ENCODE data around the gene C1QL2. TPM values are rescaled to one million over a fixed set of nuclear protein-coding genes. Genes with fewer than 3 reads are reported as not detected.

C1QL2 gene
- total and polyA plus RNA-seq, 2 experiments from 2014 or later: 0.69 to 0.87 TPM

- no peak overlapping the region for H3K4me3 Mint-ChIP-seq
Observed at GRCh38 chr2:119137502-119137901, 21.0 kb downstream of the C1QL2 start.

More at GRCh38 chr2:119137502-119137901, 21.0 kb downstream of the C1QL2 start:
- Histone ChIP-seq H3K79me2 (replicated peaks; ENCODE audit: insufficient read depth) (no peaks in the 10 kb centered on the region), H2AFZ (no peak overlapping the region), H3K9me2 (ENCODE audit: insufficient read depth) (no peaks in the 10 kb centered on the region), H3K27me3 (ENCODE audit: insufficient read depth) (no peaks in the 10 kb centered on the region), H3K4me3 (no peak overlapping the region), H3K27ac (ENCODE audit: low read depth) (no peak overlapping the region), H3K36me3 (ENCODE audit: insufficient read depth) (no peaks in the 10 kb centered on the region), H3F3A (replicated peaks; ENCODE audit: low read depth) (no peaks in the 10 kb centered on the region), H3K4me2 (no peak overlapping the region), H3K4me1 (ENCODE audit: insufficient read depth) (peaks cover 6% of the 10 kb centered on the region), H4K20me1 (replicated peaks; ENCODE audit: insufficient read depth) (no peaks in the 10 kb centered on the region)
- TF ChIP-seq EZH2phosphoT487 (IDR thresholded peaks at IDR 0.05; ENCODE audit: unreplicated experiment): no peak
- TF ChIP-seq ZNF462 (CRISPR knock-in tag; IDR thresholded peaks at IDR 0.05): no peak
- no peak for TF ChIP-seq JUNB (IDR thresholded peaks at IDR 0.05; ENCODE audit: unreplicated experiment)
- no peak for TF ChIP-seq CREB1 (CRISPR knock-in tag; IDR thresholded peaks at IDR 0.05; ENCODE audit: low read depth)
- TF ChIP-seq ZNF114 (CRISPR knock-in tag; IDR thresholded peaks at IDR 0.05): no peak
- TF ChIP-seq CTCF (conservative IDR thresholded peaks at IDR 0.05; ENCODE audit: low read depth in 2 of 2): no peak
- ATAC-seq (no peak), DNase-seq (ENCODE audit: low spot score) (no peak)
- Mint-ChIP-seq H3K36me3 (ENCODE audit: low read depth) (no peaks in the 10 kb centered on the region; the same call in 2 of the 3 replicates), H3K27me3 (ENCODE audit: insufficient read depth, low read depth, poor library complexity) (peaks cover 17% of the 10 kb centered on the region), H3K4me1 (peaks cover 25% of the 10 kb centered on the region), H3K27ac (no peak overlapping the region), H3K9me3 (no peaks in the 10 kb centered on the region)

Measured in GM23338 (cell line).